ENCODE data around the gene SGPP2.
A peak's percentile ranks its signal among the peaks of the same experiment; 100 is the strongest.
"Not testable (repeated sequence)": the region's sequence is repeated elsewhere in the genome, so short reads cannot be mapped to it uniquely, and the experiment has no call there.

Gene SGPP2

GRCh38 chr2:222404151-222404905, 20.0 kb upstream of the SGPP2 start:
- TF ChIP-seq CTCF (IDR thresholded peaks at IDR 0.05; ENCODE audit: poor library complexity, severe bottlenecking) = no peak
- DNase-seq (ENCODE audit: low spot score) = no peak

GRCh38 chr2:222408684-222409083, 15.7 kb upstream of the SGPP2 start:
- H3K4me3 ChIP-seq (ENCODE audit: severe bottlenecking) = no peak overlapping the region
- ATAC-seq (ENCODE audit: low read depth) = no peak
- TF ChIP-seq CTCF (IDR thresholded peaks at IDR 0.05; ENCODE audit: poor library complexity, severe bottlenecking) = no peak

More at GRCh38 chr2:222404151-222404905, 20.0 kb upstream of the SGPP2 start:
- no peak overlapping the region for H3K27ac ChIP-seq (ENCODE audit: poor library complexity, severe bottlenecking)
- no peaks in the 10 kb centered on the region for H3K9me3 ChIP-seq (ENCODE audit: severe bottlenecking)
- H3K4me3 ChIP-seq (ENCODE audit: severe bottlenecking) = no peak overlapping the region
- no peaks in the 10 kb centered on the region for H3K36me3 ChIP-seq (ENCODE audit: low read depth)
- ATAC-seq (ENCODE audit: low read depth) = no peak
- H3K27me3 ChIP-seq (ENCODE audit: insufficient read depth, poor library complexity, severe bottlenecking) = no peaks in the 10 kb centered on the region
- H3K4me1 ChIP-seq (ENCODE audit: insufficient read depth, poor library complexity, severe bottlenecking) = no peaks in the 10 kb centered on the region

GRCh38 chr2:222410534-222410933, 13.8 kb upstream of the SGPP2 start:
- Histone ChIP-seq H3K4me3 (ENCODE audit: severe bottlenecking) (no peak overlapping the region), H3K36me3 (ENCODE audit: low read depth) (no peaks in the 10 kb centered on the region), H3K27me3 (ENCODE audit: insufficient read depth, poor library complexity, severe bottlenecking) (no peaks in the 10 kb centered on the region), H3K27ac (ENCODE audit: poor library complexity, severe bottlenecking) (no peak overlapping the region), H3K4me1 (ENCODE audit: insufficient read depth, poor library complexity, severe bottlenecking) (no peaks in the 10 kb centered on the region), H3K9me3 (ENCODE audit: severe bottlenecking) (peaks cover 6% of the 10 kb centered on the region)
- TF ChIP-seq CTCF (IDR thresholded peaks at IDR 0.05; ENCODE audit: poor library complexity, severe bottlenecking) = no peak
- ATAC-seq (ENCODE audit: low read depth) = peak; percentile 51; the same call in 1 of the 3 replicates
- no peak for DNase-seq (ENCODE audit: low spot score)

More at GRCh38 chr2:222408684-222409083, 15.7 kb upstream of the SGPP2 start:
- peaks cover 3% of the 10 kb centered on the region for H3K9me3 ChIP-seq (ENCODE audit: severe bottlenecking)
- DNase-seq (ENCODE audit: low spot score) = no peak
- H3K4me1 ChIP-seq (ENCODE audit: insufficient read depth, poor library complexity, severe bottlenecking) = no peaks in the 10 kb centered on the region
- no peaks in the 10 kb centered on the region for H3K36me3 ChIP-seq (ENCODE audit: low read depth)
- H3K27me3 ChIP-seq (ENCODE audit: insufficient read depth, poor library complexity, severe bottlenecking) = no peaks in the 10 kb centered on the region
- H3K27ac ChIP-seq (ENCODE audit: poor library complexity, severe bottlenecking) = no peak overlapping the region

GRCh38 chr2:222412334-222412733, 12.0 kb upstream of the SGPP2 start:
- not testable (repeated sequence) for H3K27ac ChIP-seq (ENCODE audit: poor library complexity, severe bottlenecking); ATAC-seq (ENCODE audit: low read depth); H3K4me1 ChIP-seq (ENCODE audit: insufficient read depth, poor library complexity, severe bottlenecking); H3K9me3 ChIP-seq (ENCODE audit: severe bottlenecking); H3K4me3 ChIP-seq (ENCODE audit: severe bottlenecking); H3K36me3 ChIP-seq (ENCODE audit: low read depth); DNase-seq (ENCODE audit: low spot score); H3K27me3 ChIP-seq (ENCODE audit: insufficient read depth, poor library complexity, severe bottlenecking)

- ATAC-seq (ENCODE audit: low read depth) (no peak), DNase-seq (ENCODE audit: low spot score) (no peak)
- Histone ChIP-seq H3K27me3 (ENCODE audit: insufficient read depth, poor library complexity, severe bottlenecking) (no peaks in the 10 kb centered on the region), H3K4me3 (ENCODE audit: severe bottlenecking) (no peak overlapping the region), H3K27ac (ENCODE audit: poor library complexity, severe bottlenecking) (no peak overlapping the region), H3K4me1 (ENCODE audit: insufficient read depth, poor library complexity, severe bottlenecking) (no peaks in the 10 kb centered on the region), H3K36me3 (ENCODE audit: low read depth) (no peaks in the 10 kb centered on the region), H3K9me3 (ENCODE audit: severe bottlenecking) (peaks cover 6% of the 10 kb centered on the region)
- TF ChIP-seq CTCF (IDR thresholded peaks at IDR 0.05; ENCODE audit: poor library complexity, severe bottlenecking) = no peak
Measured at GRCh38 chr2:222413295-222413911, 10.9 kb upstream of the SGPP2 start.
